OCI-LY7 (cell line): ENCODE measurements around the gene TBCEL.

Experiments used
- CTCF ChIP-seq: fragments of 200-600 bp; sonication (generic); conservative IDR thresholded peaks from 2 replicates; pipeline ENCODE4 v1.5.1; 2014; ENCODE audit warnings: mild to moderate bottlenecking, antibody characterized with exemption, low read length, moderate library complexity, mixed read lengths
- EZH2phosphoT487 ChIP-seq: fragments of 200-600 bp; sonication (generic); IDR thresholded peaks from 2 replicates; pipeline ENCODE4 v1.6.1; 2018; ENCODE audit warnings: low read depth, borderline replicate concordance, mild to moderate bottlenecking, mixed run types, antibody characterized with exemption, low read length, moderate library complexity, mixed read lengths

GRCh38 chr11:121138259-121138658, 114.4 kb downstream of the TBCEL start:
- TF ChIP-seq CTCF: no peak
- no peak for TF ChIP-seq EZH2phosphoT487
